SHP77 treated with DMSO at 0.1 percent for 48 hours (cell line): ENCODE measurements around the gene ERICH6.
"Not testable (repeated sequence)": the region's sequence is repeated elsewhere in the genome, so short reads cannot be mapped to it uniquely, and the experiment has no call there.

Experiments used
- DNase-seq: peaks from one replicate; lab custom pipeline; 2025; lab: John Stamatoyannopoulos, UW

Gene ERICH6

GRCh38 chr3:150682279-150682678 lies 21.4 kb downstream of the ERICH6 start:
- no peak for DNase-seq

GRCh38 chr3:150681057-150681456 lies 22.7 kb downstream of the ERICH6 start:
- no peak for DNase-seq

DNA sequence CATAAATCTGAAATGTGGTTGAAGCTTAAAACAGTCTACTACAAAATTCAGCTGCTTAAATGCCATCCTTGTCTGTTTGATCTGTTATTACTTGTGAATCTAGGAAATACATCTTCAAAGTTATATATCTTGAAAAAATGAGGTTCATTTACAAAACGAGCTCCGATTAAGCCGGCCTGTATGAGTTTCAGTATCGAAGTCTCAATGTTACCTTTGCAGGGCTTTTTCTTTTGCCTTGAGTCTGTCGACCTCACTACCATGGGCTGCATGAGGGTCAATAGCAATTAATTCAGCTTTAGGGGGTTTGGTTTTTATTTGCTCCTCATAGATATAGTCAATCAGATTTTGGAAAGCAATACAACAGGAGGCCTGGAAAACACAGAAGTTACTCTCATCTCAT lies 23.2 kb downstream of the ERICH6 start:
- no peak for DNase-seq

DNA sequence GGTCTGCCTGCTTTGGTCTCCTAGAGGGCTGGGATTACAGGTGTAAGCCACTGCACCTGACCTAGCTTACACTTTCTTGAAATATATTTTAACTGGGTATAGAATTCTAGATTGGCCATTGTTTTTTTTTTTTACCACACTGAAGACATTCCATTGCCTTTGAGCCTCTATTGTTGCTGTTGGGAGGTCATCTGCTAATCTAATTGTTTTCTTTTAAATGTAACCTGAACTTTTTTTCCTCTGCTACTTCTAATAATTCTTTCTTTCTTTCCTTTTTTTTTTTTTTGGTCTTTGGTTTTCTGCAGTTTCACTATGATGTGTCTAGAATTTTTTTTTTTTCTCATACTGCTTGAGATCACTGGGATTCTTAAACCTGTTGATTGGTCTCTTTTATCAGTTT lies 28.1 kb downstream of the ERICH6 start:
- DNase-seq: no peak

- no peak for DNase-seq
Observed at GRCh38 chr3:150673966-150674365, 29.8 kb downstream of the ERICH6 start.

DNA sequence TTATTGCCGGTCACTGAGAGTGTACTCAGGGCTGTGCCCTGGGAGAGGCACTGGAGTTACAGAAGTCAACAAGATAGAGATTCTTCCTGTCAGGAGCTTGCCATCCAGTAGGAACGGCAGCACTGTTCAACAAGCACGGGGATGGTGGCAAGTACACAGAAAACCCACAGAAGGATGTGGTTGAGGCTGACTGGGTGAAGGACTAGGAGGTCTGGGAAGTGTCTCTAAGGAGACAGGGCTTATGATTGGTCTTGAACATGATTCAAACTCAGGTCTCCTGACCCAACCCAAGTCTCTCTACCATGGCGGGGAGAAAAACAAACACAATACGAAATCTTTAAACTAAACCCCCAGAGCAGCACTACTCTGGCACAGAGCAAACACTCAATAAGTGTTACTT lies 37.6 kb downstream of the ERICH6 start:
- no peak for DNase-seq

GRCh38 chr3:150663461-150663860 lies 40.3 kb downstream of the ERICH6 start:
- no peak for DNase-seq

DNA sequence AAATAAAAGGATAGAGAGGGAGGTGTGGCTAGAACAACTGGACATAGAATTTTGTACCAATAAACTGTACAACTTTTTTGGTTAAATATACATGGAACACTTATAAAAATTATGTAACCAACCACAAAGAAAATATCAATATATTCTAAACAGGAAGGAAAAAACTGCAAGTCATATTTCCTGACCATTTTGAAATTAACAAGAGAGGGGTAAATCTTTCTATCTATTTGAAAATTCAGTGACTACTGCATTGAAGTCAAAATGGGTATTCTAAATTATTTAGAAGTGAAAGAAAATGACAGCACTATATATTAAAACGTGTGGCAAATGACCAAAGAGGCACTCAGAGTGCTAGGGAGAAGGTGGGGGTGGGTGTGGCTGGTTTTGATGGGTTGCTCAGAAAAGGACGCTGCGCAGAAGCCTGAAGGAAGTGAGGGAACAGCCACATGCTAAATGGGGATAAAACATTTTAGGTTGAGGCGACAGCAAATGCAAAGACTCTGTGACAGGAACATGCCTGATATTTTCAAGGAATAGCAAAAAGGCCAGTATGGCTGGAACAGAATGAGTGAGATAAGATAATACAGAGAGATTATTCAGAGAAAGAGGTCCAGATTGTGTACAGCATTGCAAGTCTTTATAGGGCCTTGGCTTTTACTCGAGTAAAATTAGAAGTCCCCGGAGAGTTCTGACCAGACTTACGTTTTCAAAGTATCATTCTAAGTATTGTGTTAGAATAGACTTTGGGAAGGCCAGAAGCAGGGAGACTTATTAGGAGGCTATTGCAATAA lies 41.1 kb downstream of the ERICH6 start:
- DNase-seq: no peak

- no peak for DNase-seq
Observed at GRCh38 chr3:150656316-150656715, 47.4 kb downstream of the ERICH6 start.

DNA sequence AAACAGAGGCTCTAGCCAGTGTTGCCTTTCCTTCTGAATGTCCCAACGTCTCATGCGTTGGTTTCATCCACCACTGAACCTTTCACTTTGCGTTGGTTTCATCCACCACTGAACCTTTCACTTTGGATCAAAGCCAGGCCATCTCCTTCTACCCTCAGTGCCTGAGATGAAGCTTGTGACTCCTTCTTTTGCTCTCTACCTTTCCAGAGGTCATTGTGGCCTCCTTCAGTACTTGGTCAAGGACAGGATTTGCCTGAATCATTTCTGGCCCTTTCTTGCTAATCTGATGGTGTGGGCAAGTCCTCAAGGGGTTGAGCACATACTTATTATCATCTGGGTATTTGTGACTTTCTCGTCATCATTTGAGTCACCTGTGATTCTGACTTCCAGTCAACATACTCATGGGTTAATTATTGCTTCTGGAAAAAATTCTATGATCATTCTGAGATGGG lies 50.6 kb downstream of the ERICH6 start:
- DNase-seq: no peak

GRCh38 chr3:150640256-150640655 lies 63.5 kb downstream of the ERICH6 start:
- DNase-seq: no peak

GRCh38 chr3:150639262-150639661 lies 64.5 kb downstream of the ERICH6 start:
- DNase-seq: no peak

- no peak for DNase-seq
Observed at GRCh38 chr3:150636258-150636657, 67.5 kb downstream of the ERICH6 start.

- DNase-seq: no peak
Observed at GRCh38 chr3:150635526-150635925, 68.2 kb downstream of the ERICH6 start.

- no peak for DNase-seq
Observed at GRCh38 chr3:150635076-150635475, 68.6 kb downstream of the ERICH6 start.

GRCh38 chr3:150631515-150632221 lies 72.1 kb downstream of the ERICH6 start:
- no peak for DNase-seq

DNA sequence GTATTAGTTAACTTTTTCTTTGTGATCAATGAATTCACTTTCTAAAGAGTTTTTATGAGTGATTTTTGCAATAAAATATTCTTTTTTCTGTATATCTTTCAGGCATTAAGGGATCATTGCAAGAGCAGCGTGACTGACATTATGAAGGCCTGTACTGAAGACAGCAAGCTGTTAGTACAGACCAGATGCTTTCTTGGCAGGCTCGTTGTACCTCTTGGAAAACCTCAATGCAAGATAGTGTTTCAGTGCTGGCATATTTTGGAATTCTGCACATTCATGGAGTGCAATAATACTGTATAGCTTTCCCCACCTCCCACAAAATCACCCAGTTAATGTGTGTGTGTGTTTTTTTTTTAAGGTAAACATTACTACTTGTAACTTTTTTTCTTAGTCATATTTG lies 76.2 kb downstream of the ERICH6 start:
- DNase-seq: no peak

DNA sequence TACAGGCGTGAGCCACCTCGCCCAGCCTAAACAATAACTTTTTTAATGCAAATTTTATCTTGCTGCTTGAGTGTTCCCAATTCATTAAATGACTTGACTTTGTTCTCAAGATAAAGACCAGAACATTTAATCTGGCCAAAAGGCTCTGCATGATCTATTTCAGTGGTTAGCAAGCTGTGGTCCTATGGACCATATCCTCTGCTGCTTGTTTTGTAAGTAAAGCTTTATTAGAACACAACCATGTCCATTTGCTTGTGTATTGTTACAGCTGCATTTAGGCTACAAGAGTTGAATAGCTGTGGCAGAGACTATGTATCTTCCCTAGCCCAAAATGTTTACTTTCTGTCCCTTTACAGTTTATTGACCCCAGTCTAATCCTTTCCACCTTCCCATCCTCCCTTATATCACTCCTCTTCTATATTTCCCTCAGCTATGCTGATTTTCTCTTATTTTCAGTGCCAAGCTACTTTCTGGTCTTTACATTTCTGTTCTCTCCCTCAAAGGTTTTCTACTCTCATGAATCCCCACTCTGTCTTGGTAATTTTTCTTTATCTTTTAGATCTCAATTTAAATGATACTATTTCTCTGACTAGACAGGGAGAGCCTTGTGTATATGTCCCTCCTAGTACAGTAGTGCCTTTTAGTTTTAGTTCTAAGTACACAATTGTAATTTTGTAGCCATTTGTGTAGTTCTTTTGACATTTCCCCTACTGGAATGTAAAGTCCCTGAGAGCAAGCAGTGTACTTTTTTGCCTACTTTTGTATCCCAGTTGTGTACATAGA lies 77.4 kb downstream of the ERICH6 start:
- no peak for DNase-seq

DNA sequence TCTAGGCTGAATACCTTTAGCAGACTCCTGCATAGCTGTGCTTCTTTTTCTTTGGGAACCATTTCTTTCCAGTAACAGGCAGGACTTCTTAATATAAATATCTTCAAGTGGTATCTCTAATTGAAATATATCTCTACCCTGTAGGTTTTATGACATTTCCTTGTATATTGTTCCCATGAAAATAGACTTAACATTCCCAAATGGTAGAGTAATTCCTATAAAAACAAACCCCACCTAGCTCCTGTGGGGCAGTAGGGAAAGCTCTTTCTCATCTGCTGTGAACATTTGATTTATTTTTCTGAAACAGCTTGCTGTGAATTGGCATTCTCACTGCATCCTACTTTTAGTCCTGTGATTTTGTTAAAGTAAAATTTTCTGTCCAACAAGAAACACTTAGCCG lies 79.8 kb downstream of the ERICH6 start:
- DNase-seq: no peak

DNA sequence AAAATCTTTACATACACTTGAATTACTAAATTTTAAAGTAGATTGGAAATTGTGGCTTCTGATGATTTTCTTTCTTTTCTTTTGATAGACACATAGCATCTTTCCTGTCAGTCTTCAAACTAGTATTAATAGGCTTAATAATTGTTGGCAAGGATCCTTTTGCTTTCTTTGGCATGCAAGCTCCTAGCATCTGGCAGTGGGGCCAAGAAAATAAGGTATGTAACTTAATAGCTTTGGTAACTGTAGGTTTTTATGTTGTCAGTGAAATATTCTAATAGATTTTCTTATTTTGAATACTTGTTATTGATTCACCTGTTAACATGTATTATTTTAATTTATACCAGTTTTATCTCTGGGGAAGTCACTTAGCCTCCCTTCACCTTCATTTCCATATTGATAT lies 80.8 kb downstream of the ERICH6 start:
- DNase-seq: not testable (repeated sequence)

DNA sequence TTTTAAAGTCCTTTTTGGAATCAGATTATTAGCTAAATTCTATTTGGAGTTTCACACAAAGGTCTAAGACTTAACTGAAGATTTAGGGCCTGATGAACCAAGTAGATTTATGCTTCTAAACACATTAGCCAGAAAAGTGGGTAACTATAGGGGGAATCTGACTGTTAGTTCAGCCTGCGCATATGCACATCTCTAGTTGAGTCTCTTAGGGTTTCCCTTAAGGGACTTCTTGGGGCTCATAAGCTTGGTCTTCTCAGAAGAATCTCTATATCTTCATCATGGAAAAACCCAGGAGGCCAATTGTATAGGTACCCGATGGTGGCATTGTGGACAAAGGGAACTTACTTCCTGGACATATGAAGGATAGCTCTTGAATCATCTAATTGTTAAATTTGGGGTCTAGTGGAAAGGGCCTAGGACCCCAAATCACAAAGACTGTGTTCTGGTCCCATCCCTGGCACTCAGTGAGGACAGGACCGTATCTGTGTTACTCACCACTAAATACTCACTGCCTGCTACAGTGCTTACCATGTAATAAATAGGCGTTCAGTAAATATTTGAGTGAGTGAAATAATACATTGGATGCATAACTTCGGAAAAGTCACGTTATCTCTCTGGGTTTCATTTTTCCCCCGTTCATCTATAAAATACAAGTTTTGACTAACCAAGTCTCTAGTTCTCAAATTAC lies 83.6 kb downstream of the ERICH6 start:
- no peak for DNase-seq
